ENCODE measurements around the gene TMEM134.
A peak's percentile ranks its signal among the peaks of the same experiment; 100 is the strongest.

The TMEM134 gene

DNA sequence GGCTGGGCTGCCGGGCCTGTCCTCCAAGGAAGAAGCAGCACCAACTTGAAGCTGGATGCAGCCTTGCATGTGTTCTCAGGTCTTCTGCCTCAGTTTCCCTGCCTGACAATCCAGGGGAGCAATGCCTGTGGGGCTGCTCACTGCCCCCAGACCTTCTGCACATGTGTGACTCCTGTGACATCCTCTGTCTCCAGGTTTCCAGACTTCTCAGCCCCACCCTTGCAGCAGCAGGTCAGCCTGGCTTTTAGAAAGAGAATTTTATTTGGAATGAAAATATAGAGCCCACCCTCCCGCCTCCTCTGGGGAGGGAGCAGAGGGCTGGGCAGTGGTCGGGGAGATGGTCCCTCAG is 31.3 kb downstream of the TMEM134 start:
- no peak for DNase-seq (ENCODE audit: low spot score)
- in situ Hi-C loops (cut with MboI; ENCODE audit: low sequenced_read_pairs, unreplicated experiment) = no loop called here
- no peak for TF ChIP-seq CTCF (IDR thresholded peaks at IDR 0.05; ENCODE audit: borderline replicate concordance, control extremely low read depth, extremely low read depth, insufficient read depth, missing control alignments)

GRCh38 chr11:67437082-67437808 is 31.8 kb downstream of the TMEM134 start, which contains the start of gene PTPRCAP:
PTPRCAP (minus strand) TSS chr11:67437682; CDS start chr11:67437619, 63 bp downstream.
- no peak for TF ChIP-seq CTCF (IDR thresholded peaks at IDR 0.05; ENCODE audit: borderline replicate concordance, control extremely low read depth, extremely low read depth, insufficient read depth, missing control alignments)
- peak; percentile 81 for DNase-seq (ENCODE audit: low spot score)
- in situ Hi-C loops (cut with MboI; ENCODE audit: low sequenced_read_pairs, unreplicated experiment) = no loop called here

- no peak for TF ChIP-seq CTCF (IDR thresholded peaks at IDR 0.05; ENCODE audit: borderline replicate concordance, control extremely low read depth, extremely low read depth, insufficient read depth, missing control alignments)
- peak; percentile 91 for DNase-seq (ENCODE audit: low spot score)
- in situ Hi-C loops (cut with MboI; ENCODE audit: low sequenced_read_pairs, unreplicated experiment) = no loop called here
These were observed 32.5 kb downstream of the TMEM134 start for GRCh38 chr11:67436459-67437081.

DNA sequence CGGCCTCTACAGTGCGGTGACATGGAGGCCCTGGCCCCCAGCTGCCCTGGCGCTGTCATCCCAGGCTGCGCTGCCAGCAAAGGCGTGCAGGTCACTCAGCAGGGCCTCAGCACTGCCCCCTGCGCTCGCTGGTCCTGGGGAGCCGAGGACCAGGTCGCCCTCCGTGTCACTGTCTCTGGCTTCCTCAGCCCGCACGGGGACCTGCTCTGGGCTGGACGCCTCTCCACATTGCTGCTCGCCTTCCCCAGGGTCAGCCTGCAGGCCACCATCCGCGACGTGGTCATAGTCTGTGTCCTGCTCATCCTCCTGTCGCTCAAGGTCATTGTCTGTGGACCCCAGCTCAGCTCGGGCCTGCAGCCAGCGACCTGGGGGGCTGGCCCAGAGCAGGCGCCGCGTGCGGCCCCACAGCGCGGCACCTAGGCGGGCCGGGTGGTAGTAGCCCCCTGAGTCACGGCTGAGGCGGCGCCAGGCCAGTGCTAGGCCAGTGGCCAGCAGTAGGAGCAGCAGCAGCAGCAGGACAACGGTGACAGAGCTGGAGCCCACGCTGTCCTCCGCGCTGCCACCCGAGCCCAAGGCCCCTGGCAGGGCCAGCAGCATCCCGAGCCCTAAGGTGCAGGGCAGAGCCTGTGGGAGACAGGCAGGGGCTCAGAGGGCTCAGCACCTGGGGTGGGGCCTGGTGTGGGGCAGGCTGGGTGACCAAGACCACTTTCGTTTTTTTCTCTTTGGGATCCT is 33.2 kb downstream of the TMEM134 start:
- TF ChIP-seq CTCF (IDR thresholded peaks at IDR 0.05; ENCODE audit: borderline replicate concordance, control extremely low read depth, extremely low read depth, insufficient read depth, missing control alignments) = no peak
- in situ Hi-C loops (cut with MboI; ENCODE audit: low sequenced_read_pairs, unreplicated experiment) = no loop called here
- no peak for DNase-seq (ENCODE audit: low spot score)

- TF ChIP-seq CTCF (IDR thresholded peaks at IDR 0.05; ENCODE audit: borderline replicate concordance, control extremely low read depth, extremely low read depth, insufficient read depth, missing control alignments) = no peak
- in situ Hi-C loops (cut with MboI; ENCODE audit: low sequenced_read_pairs, unreplicated experiment) = no loop called here
- DNase-seq (ENCODE audit: low spot score) = no peak
These were observed 33.9 kb downstream of the TMEM134 start for GRCh38 chr11:67435031-67435726.

DNA sequence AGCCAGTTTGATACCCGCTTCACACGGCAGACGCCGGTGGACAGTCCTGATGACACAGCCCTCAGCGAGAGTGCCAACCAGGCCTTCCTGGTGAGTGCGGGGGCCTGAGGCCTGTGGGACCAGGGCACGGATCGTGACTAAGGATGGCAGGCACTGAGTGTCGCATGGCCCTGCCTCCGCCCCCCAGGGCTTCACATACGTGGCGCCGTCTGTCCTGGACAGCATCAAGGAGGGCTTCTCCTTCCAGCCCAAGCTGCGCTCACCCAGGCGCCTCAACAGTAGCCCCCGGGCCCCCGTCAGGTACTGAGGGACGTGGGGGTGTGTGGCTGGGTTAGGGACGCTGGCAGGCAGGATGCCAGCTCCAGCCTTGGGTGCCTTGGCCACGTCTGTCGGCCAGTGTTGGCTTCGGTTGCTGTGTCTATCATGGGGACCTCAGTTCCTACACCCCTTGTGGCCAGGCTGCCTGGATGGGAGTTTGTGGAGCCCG is 34.6 kb downstream of the TMEM134 start:
- no peak for TF ChIP-seq CTCF (IDR thresholded peaks at IDR 0.05; ENCODE audit: borderline replicate concordance, control extremely low read depth, extremely low read depth, insufficient read depth, missing control alignments)
- DNase-seq (ENCODE audit: low spot score) = no peak
- in situ Hi-C loops (cut with MboI; ENCODE audit: low sequenced_read_pairs, unreplicated experiment) = no loop called here

Measured in GM13976 (cell line).